Endothelial cell of umbilical vein (primary cell): Measurements from ENCODE around the gene AK8.

Source experiments
- EZH2 ChIP-seq: IDR thresholded peaks from 2 replicates; pipeline ENCODE4 v1.6.1; 2012; ENCODE audit warnings: borderline replicate concordance, low read depth, mild to moderate bottlenecking, moderate library complexity, low read length, inconsistent platforms; ENCODE audit not compliant: severe bottlenecking
- FOS ChIP-seq: IDR thresholded peaks from 2 replicates; pipeline ENCODE4 v1.6.1; 2011; ENCODE audit warnings: mild to moderate bottlenecking, low read length, moderate library complexity, borderline replicate concordance; ENCODE audit not compliant: insufficient read depth
- MYC ChIP-seq: IDR thresholded peaks from one replicate; pipeline ENCODE4 v1.6.1; 2011; ENCODE audit warnings: mild to moderate bottlenecking, low read depth, low read length
- TF ChIP-seq, protein P1 (sequence below), 2 donors: IDR thresholded peaks; 1 replicate in 1 of 2; 2 replicates in 1 of 2; pipeline ENCODE4 v1.5.1; 2011; ENCODE audit warnings: low read length in 2 of 2, mild to moderate bottlenecking in 2 of 2, moderate library complexity in 2 of 2, control low read depth in 1 of 2, inconsistent platforms in 1 of 2, low read depth in 1 of 2; ENCODE audit not compliant: insufficient read depth in 1 of 2; ENCODE audit errors: extremely low read depth in 1 of 2

DNA sequence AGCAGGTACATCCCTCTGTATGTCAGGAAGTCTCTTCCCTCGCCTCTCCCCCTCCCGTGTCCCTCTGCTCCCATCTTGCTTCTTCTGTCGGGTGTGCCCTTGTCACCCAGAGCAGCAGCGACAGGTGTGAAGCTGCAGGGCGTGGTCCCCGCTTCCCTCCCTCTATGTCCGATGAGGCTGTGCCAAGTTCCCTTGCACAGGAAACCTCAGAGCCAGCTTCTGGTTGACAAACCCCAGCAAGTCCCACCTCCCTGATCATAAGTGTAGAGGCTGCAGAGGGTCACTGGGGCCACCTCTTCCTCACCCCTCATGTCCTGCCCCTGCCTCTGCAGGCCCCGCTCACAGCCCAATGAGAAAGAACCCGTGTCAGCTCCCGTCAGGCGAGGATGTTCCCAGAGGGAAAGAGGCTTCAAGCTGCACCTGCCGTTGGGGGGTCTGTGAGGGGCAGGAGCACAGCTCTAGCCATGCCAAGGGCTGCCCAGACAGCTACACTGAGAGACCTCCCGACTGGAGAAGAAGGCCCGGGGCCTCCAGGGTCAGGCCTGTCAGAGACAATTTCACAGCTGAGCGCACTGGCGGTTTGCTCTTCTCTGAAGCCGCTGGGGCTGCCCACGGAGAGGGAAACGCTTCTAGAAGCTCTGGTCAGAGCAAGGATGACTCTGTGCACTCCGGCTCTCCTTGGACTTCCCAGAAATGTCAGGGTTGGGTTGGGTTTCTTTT lies 73.3 kb downstream of the AK8 start:
- TF ChIP-seq FOS (no peak), EZH2 (no peak), MYC (no peak)
- TF ChIP-seq, protein P1, sequence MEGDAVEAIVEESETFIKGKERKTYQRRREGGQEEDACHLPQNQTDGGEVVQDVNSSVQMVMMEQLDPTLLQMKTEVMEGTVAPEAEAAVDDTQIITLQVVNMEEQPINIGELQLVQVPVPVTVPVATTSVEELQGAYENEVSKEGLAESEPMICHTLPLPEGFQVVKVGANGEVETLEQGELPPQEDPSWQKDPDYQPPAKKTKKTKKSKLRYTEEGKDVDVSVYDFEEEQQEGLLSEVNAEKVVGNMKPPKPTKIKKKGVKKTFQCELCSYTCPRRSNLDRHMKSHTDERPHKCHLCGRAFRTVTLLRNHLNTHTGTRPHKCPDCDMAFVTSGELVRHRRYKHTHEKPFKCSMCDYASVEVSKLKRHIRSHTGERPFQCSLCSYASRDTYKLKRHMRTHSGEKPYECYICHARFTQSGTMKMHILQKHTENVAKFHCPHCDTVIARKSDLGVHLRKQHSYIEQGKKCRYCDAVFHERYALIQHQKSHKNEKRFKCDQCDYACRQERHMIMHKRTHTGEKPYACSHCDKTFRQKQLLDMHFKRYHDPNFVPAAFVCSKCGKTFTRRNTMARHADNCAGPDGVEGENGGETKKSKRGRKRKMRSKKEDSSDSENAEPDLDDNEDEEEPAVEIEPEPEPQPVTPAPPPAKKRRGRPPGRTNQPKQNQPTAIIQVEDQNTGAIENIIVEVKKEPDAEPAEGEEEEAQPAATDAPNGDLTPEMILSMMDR (IDR thresholded peaks at IDR 0.05; ENCODE audit: extremely low read depth in 1 of 2, insufficient read depth in 1 of 2, low read depth in 1 of 2, low read length in 2 of 2) = no peak
